ENCODE results near the gene EMP3.

GRCh38 chr19:48290771-48291488 lies 34.4 kb upstream of the EMP3 start:
- TF ChIP-seq POLR2A (IDR thresholded peaks at IDR 0.05), result no peak
- TF ChIP-seq CTCF (IDR thresholded peaks at IDR 0.05), result peak; percentile 87 to 96 (median 94)
- no peak for TF ChIP-seq EP300 (IDR thresholded peaks at IDR 0.05)
- no peak for TF ChIP-seq POLR2AphosphoS5 (IDR thresholded peaks at IDR 0.05)

All from upper lobe of left lung (tissue), 4 donors.